Lower lobe of right lung (tissue), 2 donors: ENCODE data around the gene NMT2. TPM values are rescaled to one million over a fixed set of nuclear protein-coding genes. Genes with fewer than 3 reads are reported as not detected.
"Not testable (repeated sequence)": the region's sequence is repeated elsewhere in the genome, so short reads cannot be mapped to it uniquely, and the experiment has no call there.

ENCODE experiments used
- ATAC-seq, 2 donors: fragments of 200-7000 bp; cut with Tn5 transposase; one replicate each; pipeline ENCODE4 v1.9.1; 2020 to 2022; ENCODE audit warnings: mild to moderate bottlenecking in 2 of 2, moderate library complexity in 2 of 2
- DNase-seq: peaks from one replicate; pipeline ENCODE4 v3.0.0-alpha.2; 2020
- H3K27ac ChIP-seq: fragments of 200-600 bp; one replicate; pipeline ENCODE4 v1.8.0; 2022
- H3K27me3 ChIP-seq: fragments of 200-600 bp; one replicate; pipeline ENCODE4 v1.8.0; 2022; ENCODE audit warnings: low read depth
- H3K36me3 ChIP-seq: fragments of 200-600 bp; one replicate; pipeline ENCODE4 v1.8.0; 2022; ENCODE audit warnings: mild to moderate bottlenecking
- H3K4me1 ChIP-seq: fragments of 200-600 bp; one replicate; pipeline ENCODE4 v1.8.0; 2022
- H3K4me3 ChIP-seq: fragments of 200-600 bp; one replicate; pipeline ENCODE4 v1.8.0; 2022; ENCODE audit warnings: mild to moderate bottlenecking
- H3K9me3 ChIP-seq: fragments of 200-600 bp; one replicate; pipeline ENCODE4 v1.8.0; 2022
- CTCF ChIP-seq: fragments of 200-600 bp; IDR thresholded peaks from one replicate; pipeline ENCODE4 v1.8.0; 2022; ENCODE audit warnings: antibody characterized with exemption, mild to moderate bottlenecking
- intact Hi-C: fragments of 100-400 bp; cut with DNase I; formaldehyde crosslinking; loops from one replicate; pipeline ENCODE4 v1.11.0; 2022
- total RNA-seq: library from RNA; stranded (reverse); fragmentation: NEBNext Ultra II Directional; extraction: Animal tissue kit (Norgen Biotek cat#: 25700); gene quantifications from one replicate; pipeline ENCODE4 v1.2.1, GENCODE V29; 2021
- donor health status: DM: no; HTN: yes; CAD: no; lungs with severe emphysema.

Gene NMT2
- total RNA-seq, 1 donor from 2014 or later: 10.2 TPM

- no peaks in the 10 kb centered on the region for H3K9me3 ChIP-seq
- ATAC-seq: no peak
- intact Hi-C loops: no loop called here
- no peaks in the 10 kb centered on the region for H3K36me3 ChIP-seq
- no peaks in the 10 kb centered on the region for H3K27me3 ChIP-seq
- no peak overlapping the region for H3K4me3 ChIP-seq
- no peak overlapping the region for H3K27ac ChIP-seq
- no peak for TF ChIP-seq CTCF
- DNase-seq: no peak
- H3K4me1 ChIP-seq: peaks cover 5% of the 10 kb centered on the region
Observed at GRCh38 chr10:15210521-15210920, 42.0 kb upstream of the NMT2 start.

- peak; percentile 81 for TF ChIP-seq CTCF
- H3K4me3 ChIP-seq: no peak overlapping the region
- no peaks in the 10 kb centered on the region for H3K36me3 ChIP-seq
- no peaks in the 10 kb centered on the region for H3K9me3 ChIP-seq
- peak; percentile 76 to 81 for ATAC-seq
- no peak overlapping the region for H3K27ac ChIP-seq
- intact Hi-C loops: no loop called here
- DNase-seq: peak; percentile 69
- H3K4me1 ChIP-seq: peaks cover 5% of the 10 kb centered on the region
- H3K27me3 ChIP-seq: no peaks in the 10 kb centered on the region
Observed at GRCh38 chr10:15209827-15210509, 41.5 kb upstream of the NMT2 start.

GRCh38 chr10:15208221-15208620 is 39.7 kb upstream of the NMT2 start:
- H3K27me3 ChIP-seq: no peaks in the 10 kb centered on the region
- no peaks in the 10 kb centered on the region for H3K36me3 ChIP-seq
- no peak for TF ChIP-seq CTCF
- no peaks in the 10 kb centered on the region for H3K9me3 ChIP-seq
- H3K27ac ChIP-seq: no peak overlapping the region
- ATAC-seq (no peak), DNase-seq (no peak)
- no peak overlapping the region for H3K4me3 ChIP-seq
- peaks cover 5% of the 10 kb centered on the region for H3K4me1 ChIP-seq
- intact Hi-C loops: no loop called here

GRCh38 chr10:15207410-15207809 is 38.9 kb upstream of the NMT2 start:
- H3K36me3 ChIP-seq, intact Hi-C loops, ATAC-seq: not testable (repeated sequence)

GRCh38 chr10:15202639-15203038 is 34.1 kb upstream of the NMT2 start:
- no peak for TF ChIP-seq CTCF
- intact Hi-C loops: no loop called here
- no peak overlapping the region for H3K4me3 ChIP-seq
- H3K27ac ChIP-seq: no peak overlapping the region
- ATAC-seq: no peak
- no peaks in the 10 kb centered on the region for H3K4me1 ChIP-seq
- no peaks in the 10 kb centered on the region for H3K36me3 ChIP-seq
- H3K9me3 ChIP-seq: no peaks in the 10 kb centered on the region
- no peaks in the 10 kb centered on the region for H3K27me3 ChIP-seq
- no peak for DNase-seq

More at GRCh38 chr10:15207410-15207809, 38.9 kb upstream of the NMT2 start:
- not testable (repeated sequence) for H3K27me3 ChIP-seq, H3K27ac ChIP-seq, H3K4me1 ChIP-seq, DNase-seq, H3K9me3 ChIP-seq, H3K4me3 ChIP-seq

- H3K27me3 ChIP-seq, DNase-seq, H3K4me1 ChIP-seq, H3K9me3 ChIP-seq, intact Hi-C loops, H3K27ac ChIP-seq, ATAC-seq, H3K36me3 ChIP-seq, H3K4me3 ChIP-seq: not testable (repeated sequence)
Observed at GRCh38 chr10:15202301-15202621, 33.8 kb upstream of the NMT2 start.
